ENCODE measurements around the gene RNF157.

RNF157 gene

GRCh38 chr17:76240461-76241203, at the start of gene RNF157:
Gene RNF157, minus strand, starts transcription at chr17:76240493. Its CDS starts 253 bp downstream, at chr17:76240240.
- peak; percentile 83 for DNase-seq

- DNase-seq, result no peak
These were observed 41.5 kb upstream of the RNF157 start for GRCh38 chr17:76281573-76282371.

- DNase-seq, result no peak
These were observed 40.4 kb upstream of the RNF157 start for GRCh38 chr17:76280650-76281049.

GRCh38 chr17:76279742-76280287, 39.5 kb upstream of the RNF157 start:
- no peak for DNase-seq

- peak; percentile 96 for DNase-seq
These were observed 38.9 kb upstream of the RNF157 start for GRCh38 chr17:76278952-76279741.

GRCh38 chr17:76278268-76278908, 38.1 kb upstream of the RNF157 start:
- DNase-seq, result no peak

- no peak for DNase-seq
These were observed 37.3 kb upstream of the RNF157 start for GRCh38 chr17:76277300-76278267.

- DNase-seq, result no peak
These were observed 36.4 kb upstream of the RNF157 start for GRCh38 chr17:76276461-76277299.

- no peak for DNase-seq
These were observed 35.8 kb upstream of the RNF157 start for GRCh38 chr17:76276069-76276431.

- no peak for DNase-seq
These were observed 35.2 kb upstream of the RNF157 start for GRCh38 chr17:76275382-76276068.

GRCh38 chr17:76274112-76274956, 34.0 kb upstream of the RNF157 start:
- DNase-seq, result peak; percentile 66

- no peak for DNase-seq
These were observed 33.3 kb upstream of the RNF157 start for GRCh38 chr17:76273445-76274111.

GRCh38 chr17:76272541-76273444, 32.5 kb upstream of the RNF157 start:
- peak; percentile 94 for DNase-seq

GRCh38 chr17:76271669-76272540, 31.6 kb upstream of the RNF157 start:
- DNase-seq, result no peak

GRCh38 chr17:76270770-76271668, 30.7 kb upstream of the RNF157 start:
- DNase-seq, result peak; percentile 82
